Gastroesophageal sphincter (tissue), 3 donors: ENCODE data around the gene HAGHL.

Experiments used
- EP300 ChIP-seq: sonication (generic); formaldehyde crosslinking; IDR thresholded peaks from one replicate; pipeline ENCODE4 v1.6.1; 2017; ENCODE audit warnings: antibody characterized with exemption, mild to moderate bottlenecking
- POLR2A ChIP-seq, 2 donors: fragments of 450-650 bp; IDR thresholded peaks; one replicate each; pipeline ENCODE4 v1.6.1; 2017; ENCODE audit warnings: antibody characterized with exemption in 2 of 2, mild to moderate bottlenecking in 2 of 2, moderate library complexity in 1 of 2
- POLR2AphosphoS5 ChIP-seq: sonication (generic); formaldehyde crosslinking; IDR thresholded peaks from one replicate; pipeline ENCODE4 v1.6.1; 2017; ENCODE audit warnings: antibody characterized with exemption
- TF ChIP-seq, protein P1 (sequence below), 4 experiments: fragments of 200-600 bp in 2 of 4; fragments of 450-650 bp in 2 of 4; sonication (generic) in 1 of 4; IDR thresholded peaks; one replicate each; pipeline ENCODE4 v1.5.1; 2017 to 2019; ENCODE audit warnings: antibody characterized with exemption in 4 of 4, mild to moderate bottlenecking in 2 of 4, moderate library complexity in 2 of 4

DNA sequence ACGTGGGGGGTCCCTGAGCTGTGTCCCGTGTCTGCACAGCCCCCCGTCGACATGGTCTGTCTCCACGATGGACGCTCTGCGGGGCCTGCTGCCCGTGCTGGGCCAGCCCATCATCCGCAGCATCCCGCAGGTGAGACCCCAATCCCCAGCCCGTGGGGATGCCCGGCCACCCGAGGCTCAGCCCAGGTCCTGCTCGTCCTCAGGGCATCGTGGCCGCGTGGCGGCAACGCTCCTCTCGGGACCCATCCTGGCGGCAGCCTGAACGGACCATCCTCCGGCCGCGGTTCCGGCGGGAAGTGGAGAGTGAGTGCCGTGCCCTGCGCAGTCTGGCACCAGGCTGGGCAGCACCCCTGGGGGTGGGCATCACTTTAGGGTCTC is 38.6 kb downstream of the HAGHL start:
- TF ChIP-seq, protein P1, sequence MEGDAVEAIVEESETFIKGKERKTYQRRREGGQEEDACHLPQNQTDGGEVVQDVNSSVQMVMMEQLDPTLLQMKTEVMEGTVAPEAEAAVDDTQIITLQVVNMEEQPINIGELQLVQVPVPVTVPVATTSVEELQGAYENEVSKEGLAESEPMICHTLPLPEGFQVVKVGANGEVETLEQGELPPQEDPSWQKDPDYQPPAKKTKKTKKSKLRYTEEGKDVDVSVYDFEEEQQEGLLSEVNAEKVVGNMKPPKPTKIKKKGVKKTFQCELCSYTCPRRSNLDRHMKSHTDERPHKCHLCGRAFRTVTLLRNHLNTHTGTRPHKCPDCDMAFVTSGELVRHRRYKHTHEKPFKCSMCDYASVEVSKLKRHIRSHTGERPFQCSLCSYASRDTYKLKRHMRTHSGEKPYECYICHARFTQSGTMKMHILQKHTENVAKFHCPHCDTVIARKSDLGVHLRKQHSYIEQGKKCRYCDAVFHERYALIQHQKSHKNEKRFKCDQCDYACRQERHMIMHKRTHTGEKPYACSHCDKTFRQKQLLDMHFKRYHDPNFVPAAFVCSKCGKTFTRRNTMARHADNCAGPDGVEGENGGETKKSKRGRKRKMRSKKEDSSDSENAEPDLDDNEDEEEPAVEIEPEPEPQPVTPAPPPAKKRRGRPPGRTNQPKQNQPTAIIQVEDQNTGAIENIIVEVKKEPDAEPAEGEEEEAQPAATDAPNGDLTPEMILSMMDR (IDR thresholded peaks at IDR 0.05): no peak
- TF ChIP-seq EP300: no peak
- no peak for TF ChIP-seq POLR2A (IDR thresholded peaks at IDR 0.05)
- no peak for TF ChIP-seq POLR2AphosphoS5
